ENCODE measurements around the gene METTL13. TPM values are rescaled to one million over a fixed set of nuclear protein-coding genes. Genes with fewer than 3 reads are reported as not detected.

Gene METTL13
- total and polyA plus RNA-seq, 9 of the 15 experiments (the other 6 are each of a cell fraction or from before 2014, with no cell fraction given): 18.9 to 78.9 (median 54.9) TPM

- TF ChIP-seq ZBTB11 (CRISPR knock-in tag; IDR thresholded peaks at IDR 0.05) (peak in 1 of 3 experiments; percentile 43; a peak in 2 of 6 replicates), ETS1 (conservative IDR thresholded peaks at IDR 0.05; ENCODE audit: control insufficient read depth, low read depth, low read length) (peak; percentile 96), MYC (IDR thresholded peaks at IDR 0.05; ENCODE audit: low read depth, low read length) (peak; percentile 82), MYC (CRISPR knock-in tag; IDR thresholded peaks at IDR 0.05; ENCODE audit: borderline replicate concordance, low read depth) (0 out of 2 replicates have a peak, but pooled peaks have one; percentile 25), AFF1 (IDR thresholded peaks at IDR 0.05; ENCODE audit: low read depth in 1 of 2, partially characterized antibody in 2 of 2) (peak in 1 of 2 experiments; percentile 65), VEZF1 (CRISPR knock-in tag; IDR thresholded peaks at IDR 0.05) (peak; percentile 74), ZFP91 (CRISPR knock-in tag; IDR thresholded peaks at IDR 0.05) (peak; percentile 74; the same call in 1 of the 2 replicates), OTX1 (CRISPR knock-in tag; IDR thresholded peaks at IDR 0.05) (0 out of 2 replicates have a peak, but pooled peaks have one; percentile 7), SP1 (CRISPR knock-in tag; IDR thresholded peaks at IDR 0.05) (peak; percentile 100), ZNF146 (CRISPR knock-in tag; IDR thresholded peaks at IDR 0.05; ENCODE audit: unreplicated experiment) (no peak), ETV1 (tag; conservative IDR thresholded peaks at IDR 0.05; ENCODE audit: low read depth) (no peak; the same call in 1 of the 2 replicates)
Measured at GRCh38 chr1:171741872-171742576, 39.4 kb upstream of the METTL13 start, which contains the start of gene VAMP4 (continued).
